Measurements from ENCODE around the gene CCNL2.
"Not testable (repeated sequence)": the region's sequence is repeated elsewhere in the genome, so short reads cannot be mapped to it uniquely, and the experiment has no call there.

The CCNL2 gene

GRCh38 chr1:1398677-1399186 lies 403 bp downstream of the CCNL2 start:
- H3K9me3 Mint-ChIP-seq = no peaks in the 10 kb centered on the region
- ATAC-seq = peak; percentile 1
- no peaks in the 10 kb centered on the region for H3K27me3 Mint-ChIP-seq
- peaks cover 59% of the 10 kb centered on the region for H3K36me3 Mint-ChIP-seq
- peaks cover 58% of the 10 kb centered on the region for H3K4me1 Mint-ChIP-seq
- H3K4me3 Mint-ChIP-seq = peak overlapping the region; percentile 91
- H3K27ac Mint-ChIP-seq = peak overlapping the region; percentile 91

- Mint-ChIP-seq H3K4me1 (peaks cover 55% of the 10 kb centered on the region), H3K36me3 (peaks cover 59% of the 10 kb centered on the region), H3K27ac (peak overlapping the region; percentile 91), H3K27me3 (no peaks in the 10 kb centered on the region), H3K9me3 (no peaks in the 10 kb centered on the region), H3K4me3 (peak overlapping the region; percentile 91)
- no peak for ATAC-seq
These were observed 1.2 kb downstream of the CCNL2 start for GRCh38 chr1:1397839-1398523.

- Mint-ChIP-seq H3K27ac (no peak overlapping the region), H3K27me3 (no peaks in the 10 kb centered on the region), H3K9me3 (no peaks in the 10 kb centered on the region), H3K36me3 (peaks cover 65% of the 10 kb centered on the region), H3K4me3 (no peak overlapping the region), H3K4me1 (peaks cover 33% of the 10 kb centered on the region)
- ATAC-seq = no peak
These were observed 4.0 kb downstream of the CCNL2 start for GRCh38 chr1:1395166-1395565.

- peaks cover 29% of the 10 kb centered on the region for H3K4me1 Mint-ChIP-seq
- H3K27ac Mint-ChIP-seq = no peak overlapping the region
- H3K27me3 Mint-ChIP-seq = no peaks in the 10 kb centered on the region
- no peak overlapping the region for H3K4me3 Mint-ChIP-seq
- peaks cover 76% of the 10 kb centered on the region for H3K36me3 Mint-ChIP-seq
- no peak for ATAC-seq
- H3K9me3 Mint-ChIP-seq = no peaks in the 10 kb centered on the region
These were observed 5.0 kb downstream of the CCNL2 start for GRCh38 chr1:1394116-1394515.

- H3K36me3 Mint-ChIP-seq = peaks cover 82% of the 10 kb centered on the region
- H3K9me3 Mint-ChIP-seq = no peaks in the 10 kb centered on the region
- no peak overlapping the region for H3K4me3 Mint-ChIP-seq
- H3K27me3 Mint-ChIP-seq = no peaks in the 10 kb centered on the region
- H3K4me1 Mint-ChIP-seq = peaks cover 29% of the 10 kb centered on the region
- H3K27ac Mint-ChIP-seq = no peak overlapping the region
- no peak for ATAC-seq
These were observed 5.7 kb downstream of the CCNL2 start for GRCh38 chr1:1393428-1393827.

- peaks cover 83% of the 10 kb centered on the region for H3K36me3 Mint-ChIP-seq
- H3K4me1 Mint-ChIP-seq = peaks cover 26% of the 10 kb centered on the region
- H3K27ac Mint-ChIP-seq = no peak overlapping the region
- no peak for ATAC-seq
- H3K4me3 Mint-ChIP-seq = no peak overlapping the region
- no peaks in the 10 kb centered on the region for H3K9me3 Mint-ChIP-seq
- H3K27me3 Mint-ChIP-seq = no peaks in the 10 kb centered on the region
These were observed 6.1 kb downstream of the CCNL2 start for GRCh38 chr1:1393014-1393413.

GRCh38 chr1:1391225-1391624 lies 7.9 kb downstream of the CCNL2 start:
- Mint-ChIP-seq H3K4me3 (no peak overlapping the region), H3K36me3 (peaks cover 91% of the 10 kb centered on the region), H3K27ac (no peak overlapping the region), H3K4me1 (peaks cover 24% of the 10 kb centered on the region), H3K9me3 (no peaks in the 10 kb centered on the region), H3K27me3 (no peaks in the 10 kb centered on the region)
- no peak for ATAC-seq

- Mint-ChIP-seq H3K4me1 (peaks cover 22% of the 10 kb centered on the region), H3K27me3 (no peaks in the 10 kb centered on the region), H3K27ac (no peak overlapping the region), H3K36me3 (peaks cover 94% of the 10 kb centered on the region), H3K9me3 (no peaks in the 10 kb centered on the region), H3K4me3 (no peak overlapping the region)
- ATAC-seq = no peak
These were observed 8.5 kb downstream of the CCNL2 start for GRCh38 chr1:1390675-1391074.

GRCh38 chr1:1388078-1388472 lies 11.1 kb downstream of the CCNL2 start:
- Mint-ChIP-seq H3K27ac (no peak overlapping the region), H3K27me3 (no peaks in the 10 kb centered on the region), H3K4me1 (no peaks in the 10 kb centered on the region), H3K4me3 (no peak overlapping the region), H3K36me3 (peaks cover 69% of the 10 kb centered on the region), H3K9me3 (no peaks in the 10 kb centered on the region)
- no peak for ATAC-seq

- peaks cover 6% of the 10 kb centered on the region for H3K4me1 Mint-ChIP-seq
- H3K36me3 Mint-ChIP-seq = peaks cover 68% of the 10 kb centered on the region
- H3K27ac Mint-ChIP-seq = no peak overlapping the region
- no peak overlapping the region for H3K4me3 Mint-ChIP-seq
- H3K9me3 Mint-ChIP-seq = no peaks in the 10 kb centered on the region
- ATAC-seq = no peak
- H3K27me3 Mint-ChIP-seq = no peaks in the 10 kb centered on the region
These were observed 11.7 kb downstream of the CCNL2 start for GRCh38 chr1:1387098-1388077.

- H3K9me3 Mint-ChIP-seq = no peaks in the 10 kb centered on the region
- H3K27me3 Mint-ChIP-seq = no peaks in the 10 kb centered on the region
- H3K4me3 Mint-ChIP-seq = no peak overlapping the region
- no peak overlapping the region for H3K27ac Mint-ChIP-seq
- ATAC-seq = no peak
- peaks cover 62% of the 10 kb centered on the region for H3K36me3 Mint-ChIP-seq
- peaks cover 13% of the 10 kb centered on the region for H3K4me1 Mint-ChIP-seq
These were observed 13.2 kb downstream of the CCNL2 start for GRCh38 chr1:1385931-1386330.

- Mint-ChIP-seq H3K36me3 (peaks cover 56% of the 10 kb centered on the region), H3K4me1 (peaks cover 13% of the 10 kb centered on the region)
- not testable (repeated sequence) for ATAC-seq, H3K27ac Mint-ChIP-seq, H3K27me3 Mint-ChIP-seq, H3K4me3 Mint-ChIP-seq, H3K9me3 Mint-ChIP-seq
These were observed 13.8 kb downstream of the CCNL2 start for GRCh38 chr1:1385339-1385738.

- no peak for ATAC-seq
- Mint-ChIP-seq H3K9me3 (no peaks in the 10 kb centered on the region), H3K4me1 (peaks cover 18% of the 10 kb centered on the region), H3K27ac (no peak overlapping the region), H3K27me3 (no peaks in the 10 kb centered on the region), H3K36me3 (peaks cover 19% of the 10 kb centered on the region), H3K4me3 (no peak overlapping the region)
These were observed 17.8 kb downstream of the CCNL2 start for GRCh38 chr1:1381294-1381693.

GRCh38 chr1:1380860-1381259 lies 18.3 kb downstream of the CCNL2 start:
- no peak for ATAC-seq

GRCh38 chr1:1377540-1378205 lies 21.5 kb downstream of the CCNL2 start:
- Mint-ChIP-seq H3K4me3 (no peak overlapping the region), H3K36me3 (peaks cover 17% of the 10 kb centered on the region)
- no peak for ATAC-seq

More at GRCh38 chr1:1380860-1381259, 18.3 kb downstream of the CCNL2 start:
- Mint-ChIP-seq H3K27ac (no peak overlapping the region), H3K9me3 (no peaks in the 10 kb centered on the region), H3K4me3 (no peak overlapping the region), H3K4me1 (peaks cover 20% of the 10 kb centered on the region), H3K36me3 (peaks cover 15% of the 10 kb centered on the region), H3K27me3 (no peaks in the 10 kb centered on the region)

More at GRCh38 chr1:1377540-1378205, 21.5 kb downstream of the CCNL2 start:
- Mint-ChIP-seq H3K27ac (no peak overlapping the region), H3K4me1 (peaks cover 33% of the 10 kb centered on the region), H3K27me3 (no peaks in the 10 kb centered on the region), H3K9me3 (no peaks in the 10 kb centered on the region)
